WTC11 (cell line): ENCODE measurements around the gene MYLK. TPM values are rescaled to one million over a fixed set of nuclear protein-coding genes. Genes with fewer than 3 reads are reported as not detected.
"Not testable (repeated sequence)": the region's sequence is repeated elsewhere in the genome, so short reads cannot be mapped to it uniquely, and the experiment has no call there.

Experiments used
- ATAC-seq: fragments of 200-7000 bp; cut with Tn5 transposase; 2 replicates; pipeline ENCODE4 v1.10.0; 2021; ENCODE audit warnings: mild to moderate bottlenecking, moderate library complexity
- CTCF ChIA-PET: fragments of 300-600 bp; sonication (Branson Sonifier 250); formaldehyde crosslinking; loops from one replicate; lab custom pipeline; 2021; ENCODE audit warnings: antibody characterized with exemption; lab: Charles Lee
- POLR2A ChIA-PET: fragments of 350-600 bp; sonication (Branson Sonifier 250); formaldehyde crosslinking; loops from one replicate; lab custom pipeline; 2021; ENCODE audit warnings: antibody characterized with exemption; lab: Charles Lee
- DNase-seq: peaks from one replicate; pipeline ENCODE4 v3.0.0; 2021; ENCODE audit warnings: low spot score
- H3K27ac Mint-ChIP-seq: 2 replicates; pipeline ENCODE4 v1.8.0; 2021; ENCODE audit warnings: mixed read lengths
- H3K27me3 Mint-ChIP-seq: 2 replicates; pipeline ENCODE4 v1.8.0; 2021; ENCODE audit warnings: low read depth, mild to moderate bottlenecking, moderate library complexity, mixed read lengths
- H3K36me3 Mint-ChIP-seq: 2 replicates; pipeline ENCODE4 v1.8.0; 2021; ENCODE audit warnings: mixed read lengths
- H3K4me1 Mint-ChIP-seq: 2 replicates; pipeline ENCODE4 v1.8.0; 2022; ENCODE audit warnings: mixed read lengths
- H3K4me3 Mint-ChIP-seq: 2 replicates; pipeline ENCODE4 v1.8.0; 2021; ENCODE audit warnings: mild to moderate bottlenecking, moderate library complexity, mixed read lengths
- H3K9me3 Mint-ChIP-seq: 2 replicates; pipeline ENCODE4 v1.8.0; 2021; ENCODE audit warnings: mixed read lengths
- AR ChIP-seq: fragments of 250-450 bp; sonication (Bioruptor Pico); IDR thresholded peaks from 2 replicates; pipeline ENCODE4 v1.9.0; 2021; ENCODE audit warnings: mild to moderate bottlenecking
- E2F4 ChIP-seq: sonication (generic); formaldehyde crosslinking; IDR thresholded peaks from 2 replicates; pipeline ENCODE4 v1.8.1; 2022; ENCODE audit warnings: low read depth, mild to moderate bottlenecking, moderate library complexity, missing genetic modification reagents, borderline replicate concordance
- ESRRA ChIP-seq: sonication (generic); formaldehyde crosslinking; IDR thresholded peaks from 2 replicates; pipeline ENCODE4 v1.8.1; 2022; ENCODE audit warnings: mild to moderate bottlenecking, missing genetic modification reagents, borderline replicate concordance
- GABPB1 ChIP-seq: sonication (generic); formaldehyde crosslinking; IDR thresholded peaks from 2 replicates; pipeline ENCODE4 v1.8.1; 2023; ENCODE audit warnings: mild to moderate bottlenecking, missing genetic modification reagents
- GRHL2 ChIP-seq: fragments of 250-450 bp; sonication (Bioruptor Pico); IDR thresholded peaks from 2 replicates; pipeline ENCODE4 v1.8.0; 2022; ENCODE audit warnings: mild to moderate bottlenecking, moderate library complexity; ENCODE audit not compliant: insufficient replicate concordance, severe bottlenecking
- JAZF1 ChIP-seq: fragments of 250-450 bp; sonication (Bioruptor Pico); IDR thresholded peaks from 2 replicates; pipeline ENCODE4 v1.9.0; 2021; ENCODE audit warnings: moderate library complexity, mild to moderate bottlenecking, inconsistent platforms
- JUN ChIP-seq: sonication (generic); formaldehyde crosslinking; IDR thresholded peaks from 2 replicates; pipeline ENCODE4 v1.8.0; 2023; ENCODE audit warnings: mild to moderate bottlenecking, missing genetic modification reagents
- NFATC4 ChIP-seq: fragments of 250-450 bp; sonication (Bioruptor Pico); IDR thresholded peaks from 2 replicates; pipeline ENCODE4 v1.9.0; 2021; ENCODE audit warnings: mild to moderate bottlenecking
- RELA ChIP-seq: sonication (generic); formaldehyde crosslinking; IDR thresholded peaks from 2 replicates; pipeline ENCODE4 v1.8.1; 2022; ENCODE audit warnings: missing genetic modification reagents, mild to moderate bottlenecking, borderline replicate concordance
- STAT6 ChIP-seq: sonication (generic); formaldehyde crosslinking; conservative IDR thresholded peaks from 2 replicates; pipeline ENCODE4 v1.8.1; 2023; ENCODE audit warnings: mild to moderate bottlenecking, low read depth, missing genetic modification reagents, moderate library complexity
- TEAD4 ChIP-seq: sonication (generic); formaldehyde crosslinking; IDR thresholded peaks from 2 replicates; pipeline ENCODE4 v1.8.0; 2022; ENCODE audit warnings: mild to moderate bottlenecking, missing genetic modification reagents
- ZNF121 ChIP-seq: sonication (generic); formaldehyde crosslinking; IDR thresholded peaks from 2 replicates; pipeline ENCODE4 v1.8.0; 2023; ENCODE audit warnings: missing genetic modification reagents
- ZNF138 ChIP-seq: sonication (generic); formaldehyde crosslinking; conservative IDR thresholded peaks from 2 replicates; pipeline ENCODE4 v1.8.1; 2022; ENCODE audit warnings: mild to moderate bottlenecking, moderate library complexity, missing genetic modification reagents
- ZNF532 ChIP-seq: fragments of 250-450 bp; sonication (Bioruptor Pico); IDR thresholded peaks from 2 replicates; pipeline ENCODE4 v1.9.0; 2021; ENCODE audit warnings: mild to moderate bottlenecking, borderline replicate concordance
- total RNA-seq: library from RNA; stranded (reverse); gene quantifications from 3 replicates; pipeline ENCODE4 v1.2.3, GENCODE V29; 2021

The MYLK gene
- total RNA-seq, 1 experiment from 2014 or later: 10.4 TPM

- Mint-ChIP-seq H3K27ac (no peak overlapping the region), H3K27me3 (no peaks in the 10 kb centered on the region), H3K4me3 (no peak overlapping the region), H3K4me1 (peaks cover 4% of the 10 kb centered on the region), H3K36me3 (no peaks in the 10 kb centered on the region), H3K9me3 (no peaks in the 10 kb centered on the region)
- ChIA-PET CTCF (interaction anchor here (0.5 to 1.6 kb wide), 4 partner anchors 31 to 117 kb away, joined by 3 to 7 read pairs (median 4); no protein-coding TSS in a partner anchor), POLR2A (no interaction called here)
- ATAC-seq (peak; percentile 78), DNase-seq (no peak)
- TF ChIP-seq ZNF138 (CRISPR knock-in tag) (no peak), ESRRA (no peak), JAZF1 (CRISPR knock-in tag) (no peak), GABPB1 (CRISPR knock-in tag) (peak; percentile 48; the same call in 1 of the 2 replicates), E2F4 (CRISPR knock-in tag) (no peak), NFATC4 (CRISPR knock-in tag) (no peak), JUN (CRISPR knock-in tag) (no peak), RELA (CRISPR knock-in tag) (no peak)
These were observed 278.3 kb downstream of the MYLK start for GRCh38 chr3:123605789-123606234.

GRCh38 chr3:123603153-123603552 is 281.0 kb downstream of the MYLK start:
- CTCF ChIA-PET: interaction anchor here (0.8 kb wide), 1 partner anchor 39 kb away, joined by 3 read pairs; no protein-coding TSS in a partner anchor
- ATAC-seq, H3K36me3 Mint-ChIP-seq, H3K4me1 Mint-ChIP-seq, H3K27me3 Mint-ChIP-seq, DNase-seq, H3K27ac Mint-ChIP-seq, H3K4me3 Mint-ChIP-seq, POLR2A ChIA-PET, H3K9me3 Mint-ChIP-seq: not testable (repeated sequence)
- peak; percentile 4; the same call in 1 of the 2 replicates for TF ChIP-seq ZNF121

GRCh38 chr3:123602325-123602724 is 281.8 kb downstream of the MYLK start:
- DNase-seq (no peak), ATAC-seq (no peak)
- Mint-ChIP-seq H3K36me3 (0 out of 2 replicates have a peak, but pooled peaks cover 5% of the 10 kb centered on the region), H3K9me3 (no peaks in the 10 kb centered on the region), H3K27ac (no peak overlapping the region), H3K4me3 (no peak overlapping the region), H3K4me1 (peaks cover 4% of the 10 kb centered on the region), H3K27me3 (no peaks in the 10 kb centered on the region)
- POLR2A ChIA-PET: no interaction called here
- no peak for TF ChIP-seq JAZF1 (CRISPR knock-in tag)
- TF ChIP-seq GRHL2 (CRISPR knock-in tag): no peak
- no peak for TF ChIP-seq TEAD4 (CRISPR knock-in tag)
- CTCF ChIA-PET: interaction anchor here (0.8 to 1.5 kb wide), 2 partner anchors 40 kb away, joined by 3 to 5 read pairs; no protein-coding TSS in a partner anchor

- H3K4me1 Mint-ChIP-seq, H3K27me3 Mint-ChIP-seq, POLR2A ChIA-PET, DNase-seq, H3K27ac Mint-ChIP-seq, H3K4me3 Mint-ChIP-seq, H3K36me3 Mint-ChIP-seq, ATAC-seq, H3K9me3 Mint-ChIP-seq: not testable (repeated sequence)
- CTCF ChIA-PET: interaction anchor here (1.1 to 1.5 kb wide), 2 partner anchors 41 to 123 kb away, joined by 5 read pairs; no protein-coding TSS in a partner anchor
These were observed 283.3 kb downstream of the MYLK start for GRCh38 chr3:123600863-123601262.

- peaks cover 9% of the 10 kb centered on the region for H3K36me3 Mint-ChIP-seq
- ATAC-seq: no peak
- no peaks in the 10 kb centered on the region for H3K4me1 Mint-ChIP-seq
- H3K27me3 Mint-ChIP-seq: no peaks in the 10 kb centered on the region
- ChIA-PET CTCF (no interaction called here), POLR2A (no interaction called here)
- no peak overlapping the region for H3K27ac Mint-ChIP-seq
- H3K4me3 Mint-ChIP-seq: no peak overlapping the region
- no peaks in the 10 kb centered on the region for H3K9me3 Mint-ChIP-seq
- no peak for DNase-seq
- TF ChIP-seq ZNF532 (CRISPR knock-in tag) (no peak), AR (CRISPR knock-in tag) (no peak), STAT6 (CRISPR knock-in tag) (no peak)
These were observed 286.6 kb downstream of the MYLK start for GRCh38 chr3:123597561-123597960.
